Activated CD4-positive, alpha-beta T cell treated with anti-CD3 and anti-CD28 coated beads, Interleukin-2, Interleukin-4, amounts not matched to agents 100 ng/mL and 50 ng/mL, durations not matched to agents 16 hours and 8 hours (primary cell): ENCODE data around the gene PSMG3.
A peak's percentile ranks its signal among the peaks of the same experiment; 100 is the strongest.

ENCODE experiments used
- DNase-seq: peaks from one replicate; pipeline ENCODE4 v3.0.0-alpha.2; 2020; ENCODE audit warnings: low spot score

The PSMG3 gene

DNA sequence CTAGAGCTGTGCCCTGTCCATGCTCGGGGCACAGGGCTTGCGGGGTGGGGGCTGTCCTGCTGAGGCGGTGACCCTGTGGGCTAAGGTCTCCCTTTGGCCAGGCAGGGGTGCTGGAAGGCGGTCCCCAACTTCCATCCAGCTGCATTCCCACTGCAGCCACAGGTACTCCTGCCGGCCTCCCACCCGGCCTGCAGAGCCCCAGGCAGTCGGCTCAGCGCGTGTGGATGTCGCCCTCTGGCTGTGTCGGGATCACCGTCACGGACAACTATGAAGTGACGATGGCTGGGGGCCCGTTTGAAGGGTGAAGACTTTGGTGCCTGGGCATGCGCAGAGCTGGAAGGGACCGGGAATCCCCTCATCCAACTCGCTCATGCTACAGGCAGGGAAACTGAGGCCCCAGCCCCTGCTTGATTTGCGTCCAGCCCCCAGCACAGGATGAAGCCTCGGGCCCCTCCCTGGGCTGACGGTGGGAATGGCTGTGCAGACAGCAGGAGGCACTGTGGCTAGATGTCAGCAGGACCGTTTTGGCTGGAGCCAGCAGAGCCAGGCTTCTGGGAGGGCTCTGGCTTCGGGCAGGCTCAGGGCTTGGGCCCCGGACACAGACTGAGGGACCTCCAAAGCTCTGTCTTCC, 11.5 kb downstream of the PSMG3 start:
- no peak for DNase-seq

DNA sequence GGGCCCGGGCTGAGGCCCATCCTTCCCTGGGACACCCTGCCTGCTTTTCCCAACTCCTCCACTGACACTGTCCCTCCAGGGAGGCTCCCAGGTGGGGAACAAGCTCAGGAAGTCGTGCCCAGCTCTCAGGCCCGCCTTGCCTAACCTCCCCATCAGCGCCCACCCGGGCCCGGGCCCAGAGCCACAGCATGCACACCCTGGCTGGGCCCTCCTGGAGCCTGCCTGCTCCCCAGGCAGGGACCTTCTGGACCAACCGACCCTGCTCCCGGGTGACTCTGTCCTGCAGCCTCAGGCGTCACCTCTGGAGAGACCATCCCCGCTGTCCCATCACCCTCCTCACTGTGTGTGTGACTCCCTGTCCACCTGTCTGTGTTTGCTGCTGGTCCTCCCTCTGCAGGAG, 12.1 kb downstream of the PSMG3 start:
- DNase-seq, result no peak

DNA sequence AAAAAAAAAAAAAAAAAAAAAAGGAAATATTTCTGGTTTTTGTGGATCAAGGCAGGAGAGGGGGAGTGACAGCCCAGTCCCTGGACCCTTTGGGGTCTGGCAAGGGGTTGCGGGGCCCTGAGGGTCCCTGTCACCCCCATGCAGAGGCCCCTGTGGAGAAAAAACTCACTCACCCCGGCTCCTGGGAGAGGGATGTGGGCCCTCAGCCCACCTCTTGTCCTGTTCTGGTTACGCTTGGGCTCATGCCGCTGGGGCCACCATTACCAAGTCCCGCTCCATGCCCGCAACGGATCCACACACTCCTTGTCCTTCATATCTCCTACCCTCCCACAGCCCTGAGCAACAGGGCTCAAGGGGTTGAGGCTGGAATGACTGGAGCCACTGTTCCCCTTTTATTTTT, 12.8 kb downstream of the PSMG3 start:
- DNase-seq, result no peak

DNA sequence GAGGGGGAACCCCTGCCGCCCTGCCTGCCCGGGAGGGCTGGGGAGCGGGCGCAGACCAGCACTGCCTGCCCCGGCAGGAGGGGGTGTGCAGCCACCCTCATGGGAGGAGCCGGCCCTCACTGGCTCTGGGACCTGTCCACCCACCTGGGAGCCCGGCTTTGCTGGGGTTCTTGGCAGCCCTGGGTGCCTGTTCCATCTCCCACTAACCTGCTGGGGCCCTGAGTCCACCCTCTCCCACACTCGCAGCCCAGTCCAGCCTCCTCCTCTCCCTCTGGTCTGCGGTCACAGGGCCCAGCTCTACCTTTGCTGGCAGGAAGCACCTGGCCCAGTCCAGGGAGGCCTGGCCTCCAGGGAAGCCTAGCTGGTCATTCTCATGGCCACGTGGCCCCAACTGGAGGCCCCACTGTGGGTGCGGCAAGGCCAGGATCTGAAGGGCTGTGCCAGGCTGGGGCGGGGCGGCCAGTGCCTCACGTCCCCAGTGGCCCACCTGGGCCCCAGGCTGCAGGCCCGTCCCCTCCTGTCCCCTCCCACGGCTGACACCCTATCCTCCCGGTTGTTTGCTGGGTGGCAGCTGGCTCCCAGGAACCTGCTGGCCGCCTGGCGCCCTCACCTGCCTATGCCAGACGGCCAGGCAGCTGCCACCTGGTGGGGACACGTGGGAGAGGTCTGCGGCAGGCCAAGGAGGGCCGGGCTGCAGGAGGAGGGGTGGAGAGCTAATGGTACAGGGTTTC, 13.9 kb downstream of the PSMG3 start, which contains the start of gene TMEM184A:
TMEM184A (minus strand) TSS at position 393 of the 731 bp plus-strand sequence. CDS start 721 bp downstream, outside the sequence.
- DNase-seq, result peak; percentile 31

DNA sequence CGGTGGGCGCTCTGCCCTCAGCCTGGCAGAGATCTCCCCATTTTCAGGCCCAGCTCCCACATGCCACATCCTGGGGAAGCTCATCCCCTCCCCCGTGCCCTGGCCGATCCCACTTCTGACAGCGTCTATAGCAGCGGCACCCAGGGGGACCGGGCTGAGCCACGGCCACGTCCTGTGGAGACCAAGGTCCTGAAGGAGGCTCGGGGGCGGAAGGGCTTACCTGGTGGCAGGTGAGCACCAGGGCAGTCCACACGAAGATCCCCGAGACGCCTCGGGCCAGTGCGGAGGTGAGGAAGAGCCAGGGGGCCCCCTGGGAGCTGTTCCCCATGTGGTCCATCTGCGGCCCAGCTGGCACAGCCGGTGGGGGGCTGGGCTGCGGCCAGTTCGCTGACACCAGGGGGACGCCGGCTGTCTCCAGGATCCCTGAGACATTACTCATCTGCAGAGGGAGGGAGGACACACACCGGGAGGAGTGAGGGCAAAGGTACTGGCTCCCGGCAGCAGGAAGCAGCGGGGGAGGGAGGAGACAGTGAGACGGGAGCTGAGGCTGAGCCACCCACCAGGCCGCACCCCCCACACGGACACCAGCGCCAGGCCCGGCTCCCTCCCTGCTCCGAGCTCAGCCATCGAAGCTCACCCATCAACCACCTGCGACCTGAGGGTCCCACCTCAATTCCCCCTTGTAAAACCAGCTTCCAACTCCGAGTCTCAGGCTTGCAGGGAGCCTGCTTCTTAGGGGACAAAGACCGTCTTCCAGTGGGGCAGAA, 14.6 kb downstream of the PSMG3 start:
- DNase-seq, result no peak

DNA sequence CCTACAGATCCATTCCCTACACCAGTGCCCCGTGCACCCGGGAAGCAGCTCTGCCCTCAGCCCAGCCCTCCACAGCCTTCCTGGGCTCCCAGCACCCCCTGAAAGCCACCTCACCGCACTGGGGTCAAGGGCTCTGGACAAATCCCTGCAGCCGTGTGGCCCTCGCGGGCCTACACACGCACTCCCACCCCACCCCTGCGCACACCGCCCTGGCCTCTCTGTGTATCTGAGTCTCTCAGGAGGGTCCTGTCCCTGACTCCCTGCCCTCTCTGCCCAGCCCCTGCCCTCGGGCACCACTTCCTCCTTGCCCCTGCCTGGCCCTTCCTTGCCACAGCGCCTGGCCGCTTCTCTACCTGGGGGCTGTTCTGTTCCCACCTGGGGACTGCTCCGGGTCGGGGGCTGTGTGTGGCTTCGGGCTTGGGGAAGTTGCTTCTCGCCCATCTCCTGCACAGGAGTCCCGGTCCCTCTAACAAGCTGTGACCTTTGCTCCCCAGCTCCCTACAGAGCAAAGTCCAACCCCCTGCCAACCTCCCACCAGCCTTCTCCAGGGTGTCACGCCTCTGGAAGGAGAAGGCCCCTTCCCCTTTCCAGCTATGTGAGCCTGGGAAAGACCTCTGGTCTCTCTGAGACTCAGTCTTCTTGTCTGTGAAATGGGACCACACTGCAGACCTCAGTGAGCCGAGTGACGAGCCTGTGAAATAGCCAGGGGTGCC, 15.3 kb downstream of the PSMG3 start:
- no peak for DNase-seq

DNA sequence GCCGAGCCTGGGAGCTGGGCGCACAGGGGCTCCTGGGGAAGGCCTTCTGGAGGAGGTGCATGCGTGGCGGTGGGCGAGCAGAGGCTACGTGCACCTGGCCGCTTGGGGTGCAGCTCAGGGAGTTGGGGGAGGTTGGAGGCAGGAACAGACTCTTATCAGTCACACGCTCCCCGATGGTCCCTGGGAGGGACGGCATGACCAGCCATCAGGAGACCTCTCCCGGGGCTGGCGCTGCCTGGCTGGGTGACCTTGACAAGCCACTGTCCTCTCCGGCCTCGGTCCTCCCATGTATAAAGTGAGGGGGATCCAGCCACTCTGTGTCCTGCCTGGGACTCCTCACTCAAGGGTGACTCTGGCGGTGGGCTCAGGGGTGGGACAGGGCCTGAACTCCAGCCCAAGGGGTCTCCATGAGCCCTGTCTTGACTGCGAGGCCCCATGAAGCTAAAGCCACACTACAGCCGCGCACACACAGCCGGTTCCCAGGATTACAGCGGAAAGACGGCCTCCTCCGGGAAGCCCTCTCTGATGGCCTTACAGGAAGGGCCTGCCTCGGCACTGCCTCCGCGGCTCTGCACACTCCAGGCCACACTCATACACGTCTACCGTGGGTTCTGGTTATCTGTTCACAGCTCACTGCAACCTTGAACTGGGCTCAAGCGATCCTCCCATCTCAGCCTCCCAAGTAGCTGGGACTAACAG, 16.2 kb downstream of the PSMG3 start:
- DNase-seq, result no peak

DNA sequence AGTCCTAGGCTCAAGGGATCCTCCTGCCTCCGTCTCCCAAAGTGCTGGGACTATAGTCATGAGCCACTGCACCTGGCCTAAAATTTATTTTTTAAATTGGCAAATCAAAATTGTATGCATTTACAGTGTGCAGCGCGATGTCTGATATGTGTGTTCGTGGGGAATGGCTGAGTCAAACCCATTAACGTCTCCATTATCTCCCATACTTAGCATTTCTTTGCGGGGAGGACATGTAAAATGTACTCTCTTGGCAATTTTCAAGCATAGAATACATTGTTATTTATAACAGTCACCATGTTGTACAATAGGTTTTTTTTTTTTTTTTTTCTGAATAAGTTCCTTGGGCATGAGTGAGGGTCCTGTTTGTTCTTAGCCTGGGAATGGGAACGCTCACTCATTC, 17.6 kb downstream of the PSMG3 start:
- no peak for DNase-seq

DNA sequence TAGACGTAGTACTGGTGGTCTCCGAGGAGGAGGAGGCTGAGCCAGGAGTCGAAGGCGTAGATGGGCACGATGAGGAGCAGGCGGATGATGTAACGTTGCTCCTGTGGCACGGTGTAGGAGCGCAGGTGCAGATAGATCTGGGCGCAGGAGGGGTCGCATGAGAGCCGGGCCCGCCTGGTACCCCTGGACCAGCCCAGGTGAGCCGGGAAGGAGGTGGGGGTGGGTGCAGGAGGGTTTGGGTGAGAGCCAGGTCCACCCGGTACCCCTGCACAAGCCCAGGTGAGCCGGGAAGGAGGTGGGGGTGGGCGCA, 19.0 kb downstream of the PSMG3 start:
- no peak for DNase-seq

DNA sequence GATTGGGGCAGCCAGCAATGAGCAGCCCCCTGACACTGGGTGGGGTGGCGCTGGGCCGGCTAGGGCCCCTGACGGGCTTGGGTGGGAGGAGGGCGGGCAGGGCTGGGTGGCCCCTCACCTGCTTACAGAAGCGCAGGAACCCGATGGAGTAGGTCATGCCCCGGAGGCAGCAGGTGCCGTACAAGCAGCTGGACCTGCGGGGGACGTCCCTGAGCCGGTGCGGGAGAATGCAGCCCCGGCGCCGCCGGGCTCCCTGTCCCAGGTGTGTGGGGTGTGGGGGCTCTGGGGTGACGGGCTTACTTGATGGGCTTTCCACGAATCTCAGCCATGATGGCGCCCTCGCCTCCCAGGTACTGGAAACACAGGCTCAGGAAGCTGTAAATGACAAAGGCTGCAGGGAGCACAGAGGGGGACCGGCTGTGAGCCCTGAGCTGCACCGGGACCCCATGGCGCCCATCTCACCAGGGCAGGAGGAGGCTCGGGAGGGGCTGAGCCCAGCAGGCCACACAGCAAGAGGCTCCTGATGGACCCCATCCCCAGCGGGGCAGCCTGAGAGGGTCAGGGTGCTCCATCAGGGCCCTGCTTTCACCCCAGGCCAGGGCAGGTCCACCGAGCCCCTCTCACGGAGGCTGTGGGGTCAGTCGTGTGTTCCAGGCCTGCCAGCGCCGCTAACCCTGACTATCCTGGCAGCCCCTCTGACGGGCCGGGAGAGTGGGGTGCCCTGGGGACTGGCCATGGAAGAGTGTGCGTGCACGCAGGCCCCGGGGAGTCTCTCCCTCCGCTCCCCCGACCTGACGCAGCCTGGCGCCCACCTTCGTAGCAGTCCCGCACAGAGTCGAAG, 19.6 kb downstream of the PSMG3 start:
- DNase-seq, result no peak

DNA sequence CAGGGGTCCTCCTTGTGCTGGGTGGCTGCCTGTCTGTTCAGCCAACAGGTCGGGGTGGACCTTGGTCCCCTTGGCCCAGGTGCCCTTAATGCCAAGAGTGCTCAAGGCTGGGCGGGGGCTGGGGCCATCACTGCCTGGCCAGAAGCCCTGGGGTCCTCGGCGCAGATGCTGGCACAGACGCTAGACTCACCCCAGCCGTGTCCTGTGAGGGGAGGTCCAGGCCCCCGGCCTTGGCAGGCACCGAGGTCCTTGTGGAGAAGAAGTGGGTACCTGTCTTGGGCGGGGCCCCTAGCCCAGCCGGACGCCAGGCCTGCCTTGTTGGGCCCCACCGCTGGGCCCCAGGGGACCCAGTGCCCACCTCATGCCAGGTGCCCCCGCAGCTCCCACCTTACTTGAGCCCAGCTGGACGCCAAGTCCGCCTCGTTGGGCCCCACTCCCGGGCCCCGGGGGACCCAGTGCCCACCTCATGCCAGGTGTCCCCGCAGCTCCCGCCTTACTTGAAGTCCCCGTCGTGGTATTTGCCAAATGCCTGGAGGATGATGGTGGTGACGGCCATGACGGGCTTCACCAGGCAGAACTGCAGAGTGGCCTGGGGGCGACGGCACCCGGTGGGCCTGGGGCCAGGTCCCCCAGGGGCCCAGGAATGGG, 20.4 kb downstream of the PSMG3 start:
- DNase-seq, result no peak

DNA sequence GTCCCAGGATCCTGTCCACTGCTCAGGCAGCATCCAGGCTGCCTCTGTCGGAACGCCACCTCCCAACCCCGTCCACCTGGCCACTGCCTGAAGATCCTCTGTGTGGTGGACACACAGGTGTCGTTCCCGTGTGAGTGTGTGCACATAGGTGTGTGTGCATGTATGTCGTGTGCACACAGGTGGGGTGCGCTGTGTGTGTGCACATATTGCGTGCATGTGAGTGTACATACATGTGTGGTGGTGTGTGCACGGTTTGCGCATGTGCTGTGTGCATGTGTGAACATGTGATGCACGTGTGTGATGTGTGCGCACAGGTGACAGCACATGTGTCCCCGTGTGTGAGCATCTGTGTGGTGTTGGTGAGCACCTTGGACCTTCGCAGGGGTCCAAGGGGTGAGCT, 20.9 kb downstream of the PSMG3 start:
- DNase-seq, result no peak

DNA sequence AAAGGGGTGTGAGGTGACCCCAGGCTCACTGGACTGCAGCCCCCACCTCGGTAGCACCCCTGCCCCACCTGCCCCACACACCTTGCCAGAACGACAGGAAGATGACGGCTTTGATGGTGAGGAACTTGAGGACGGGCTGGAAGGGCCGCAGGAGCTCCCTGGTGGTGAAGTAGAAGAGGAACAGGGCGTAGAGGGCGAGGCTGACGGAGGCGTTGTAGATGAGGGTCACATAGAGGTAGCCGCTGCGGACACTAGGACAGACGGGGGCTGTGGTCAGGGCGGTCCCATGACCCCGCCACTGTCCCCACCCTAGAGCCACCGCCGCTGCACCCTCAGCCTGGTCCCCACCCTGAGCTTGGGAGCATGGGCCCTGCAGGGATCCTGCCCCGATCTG, 21.4 kb downstream of the PSMG3 start:
- DNase-seq, result no peak

DNA sequence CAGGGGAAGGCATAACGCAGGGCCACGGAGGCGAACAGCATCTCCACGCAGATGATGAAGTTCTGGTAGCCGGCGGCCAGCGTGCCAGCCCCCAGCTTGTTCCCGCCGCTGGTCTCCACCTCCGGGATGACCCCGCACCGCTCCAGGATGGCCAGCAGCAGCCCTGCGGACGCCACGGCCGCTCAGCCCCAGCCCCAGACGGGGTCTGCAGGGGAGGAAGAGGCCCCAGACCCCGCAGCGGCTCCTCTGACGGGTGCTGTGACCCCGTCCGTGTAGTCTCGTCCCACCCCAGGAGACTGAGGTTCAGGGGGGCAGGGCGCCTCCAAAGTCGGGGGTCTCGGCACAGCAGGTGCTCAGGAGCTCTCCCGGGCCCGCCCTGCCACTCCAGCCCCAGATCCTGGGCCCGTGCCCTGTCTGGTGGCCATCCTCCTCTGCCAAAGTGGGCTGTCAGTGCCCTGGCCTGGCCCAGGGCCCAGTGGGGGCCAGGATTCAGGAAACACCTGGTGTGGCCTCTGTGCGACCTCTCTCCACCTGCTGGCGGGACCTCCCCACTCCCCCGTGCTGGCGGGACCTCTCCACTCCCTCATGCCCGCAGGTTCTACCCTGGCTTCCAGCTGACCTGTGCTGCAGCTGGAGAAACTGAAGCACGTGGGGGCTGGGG, 21.9 kb downstream of the PSMG3 start:
- no peak for DNase-seq

DNA sequence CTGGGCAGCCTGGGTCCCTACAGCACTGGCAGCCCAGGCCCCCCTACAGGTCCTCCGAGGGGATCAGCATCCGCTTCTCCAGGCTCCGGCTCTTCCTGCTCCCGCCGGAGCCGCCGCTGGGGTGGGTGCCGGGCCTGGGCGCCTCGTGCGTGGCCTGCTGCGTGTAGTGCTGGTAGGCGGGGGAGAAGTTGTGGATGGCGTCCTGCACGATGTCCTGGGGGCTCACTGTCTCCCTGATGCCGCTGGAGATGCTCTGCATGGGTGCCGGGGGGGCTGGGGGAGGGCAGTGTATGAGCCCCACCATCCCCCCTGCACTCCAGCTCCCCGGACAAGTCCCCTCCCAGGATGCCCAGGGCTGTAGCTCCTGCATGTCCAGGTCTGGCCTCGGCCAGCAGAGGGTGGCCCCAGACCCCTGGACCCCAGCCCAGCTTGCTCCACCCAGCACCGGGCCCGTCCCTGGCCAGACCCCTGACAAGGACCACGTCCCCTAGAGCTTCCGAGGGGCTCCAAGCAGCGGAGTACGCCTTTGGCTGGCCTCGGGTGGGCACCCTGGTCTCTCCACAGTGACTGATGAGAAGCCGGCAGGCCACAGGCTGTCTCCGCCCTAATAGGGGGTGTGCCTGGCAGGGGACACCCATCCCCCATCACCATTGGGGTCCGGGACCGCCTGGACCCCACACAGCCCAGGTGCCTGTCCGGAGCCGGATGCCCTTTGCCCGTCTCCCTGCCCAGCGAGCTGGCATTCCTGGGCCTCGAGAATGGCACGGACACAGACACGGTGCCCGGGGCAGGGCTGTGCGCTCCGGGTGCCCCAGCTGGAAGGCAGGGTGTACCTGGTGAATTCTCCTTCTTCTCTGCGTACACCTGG, 22.7 kb downstream of the PSMG3 start:
- no peak for DNase-seq

DNA sequence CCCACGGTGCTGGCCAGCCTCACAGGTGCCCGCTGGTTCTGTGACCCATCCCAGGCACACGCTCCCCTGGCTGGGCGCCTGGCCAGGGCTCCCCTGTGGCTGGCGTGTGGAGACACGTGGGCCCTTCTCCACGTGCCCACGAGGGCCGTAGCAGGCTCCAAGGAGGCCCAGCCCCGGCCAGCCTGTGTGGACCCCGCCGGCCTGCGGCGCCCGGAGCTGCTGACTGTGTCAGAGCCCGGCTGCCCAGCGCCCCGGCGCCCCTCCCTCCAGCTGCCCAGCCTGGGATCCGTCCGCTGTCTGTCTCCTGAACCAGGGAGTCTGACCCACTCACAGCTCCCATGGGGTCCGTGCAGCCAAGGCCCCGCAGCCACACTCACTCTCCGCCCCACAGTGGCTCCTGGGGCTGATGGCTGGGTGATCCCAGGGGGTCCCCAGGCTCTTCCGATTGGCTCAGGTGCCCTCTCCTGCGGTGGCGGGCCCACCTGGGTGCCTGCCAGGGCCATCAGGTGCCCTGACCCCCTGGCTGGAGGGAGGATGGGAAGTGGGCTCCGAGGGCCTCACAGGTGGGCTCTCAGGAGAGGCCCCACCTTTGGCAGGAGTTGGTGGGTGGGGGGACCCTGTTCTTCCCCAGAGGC, 23.4 kb downstream of the PSMG3 start:
- DNase-seq, result no peak

DNA sequence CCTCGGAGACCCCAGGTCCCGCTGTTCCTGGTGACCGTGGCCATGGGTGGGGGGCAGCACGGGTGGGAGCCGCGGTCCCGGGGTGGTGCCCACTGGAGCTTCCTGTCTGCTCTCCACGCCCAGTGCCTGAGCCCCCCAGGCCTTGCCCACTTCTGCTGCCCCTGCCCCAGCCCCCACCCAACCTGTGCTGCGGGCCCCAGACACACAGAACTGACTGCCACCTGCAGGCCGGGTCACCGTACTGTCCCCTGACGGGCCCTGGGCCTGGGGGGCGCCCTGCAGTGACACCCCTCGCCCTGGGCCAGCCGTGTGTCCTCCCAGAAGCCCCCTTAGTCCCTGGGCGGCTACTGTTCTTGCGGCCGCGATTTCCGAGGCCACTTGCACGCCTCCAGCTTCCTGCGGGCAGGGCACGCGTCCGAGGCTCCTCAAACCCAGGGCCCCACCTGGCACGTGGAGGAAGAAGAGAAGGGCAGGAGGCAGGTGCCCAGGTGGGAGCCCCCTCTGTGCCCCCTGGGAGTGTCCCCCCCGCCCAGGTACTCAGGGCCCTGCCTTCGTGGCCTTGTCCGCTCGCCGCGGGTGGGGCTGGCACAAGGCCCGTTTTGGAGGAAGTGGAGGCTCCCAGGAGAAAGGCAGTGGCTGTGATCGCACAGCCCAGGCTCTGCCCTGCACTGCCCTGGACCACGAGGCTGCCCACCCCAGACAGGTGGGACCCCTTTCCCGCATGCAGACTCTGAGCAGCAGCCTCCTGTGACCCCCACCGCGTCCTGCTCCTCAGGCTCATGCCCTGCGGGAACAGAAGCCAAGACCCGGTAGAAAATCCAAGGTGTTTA, 24.2 kb downstream of the PSMG3 start:
- no peak for DNase-seq
